Heart left ventricle (tissue), 16 donors: ENCODE data around the gene ZNF689. TPM values are rescaled to one million over a fixed set of nuclear protein-coding genes. Genes with fewer than 3 reads are reported as not detected.

Source experiments
- ATAC-seq, 4 donors: fragments of 200-7000 bp; cut with Tn5 transposase; one replicate each; pipeline ENCODE4 v1.9.1; 2020 to 2022; ENCODE audit warnings: moderate library complexity in 4 of 4, mild to moderate bottlenecking in 3 of 4, moderate number of reproducible peaks in 1 of 4
- DNase-seq, 5 donors: peaks; one replicate each; pipeline ENCODE4 v3.0.0-alpha.2; 2020
- H3K27ac ChIP-seq, 12 donors: fragments of 200-600 bp; sonication (generic) in 4 of 12; one replicate each; pipeline versions ENCODE4 v1.5.0 to v1.8.0; 2016 to 2022; ENCODE audit warnings: mild to moderate bottlenecking in 2 of 12
- H3K27me3 ChIP-seq, 9 donors: fragments of 200-600 bp; sonication (generic) in 2 of 9; one replicate each; pipeline versions ENCODE4 v1.5.1 to v1.8.0; 2016 to 2022; ENCODE audit warnings: mild to moderate bottlenecking in 3 of 9
- H3K36me3 ChIP-seq, 9 donors: fragments of 200-600 bp; sonication (generic) in 2 of 9; one replicate each; pipeline versions ENCODE4 v1.5.0 to v1.8.0; 2018 to 2022; ENCODE audit warnings: mild to moderate bottlenecking in 2 of 9
- H3K4me1 ChIP-seq, 12 donors: fragments of 200-600 bp; sonication (generic) in 4 of 12; one replicate each; pipeline versions ENCODE4 v1.5.0 to v1.8.0; 2016 to 2022; ENCODE audit warnings: mild to moderate bottlenecking in 3 of 12
- H3K4me3 ChIP-seq, 12 donors: fragments of 200-600 bp; sonication (generic) in 4 of 12; one replicate each; pipeline versions ENCODE4 v1.5.0 to v1.8.0; 2017 to 2022; ENCODE audit warnings: mild to moderate bottlenecking in 9 of 12, moderate library complexity in 4 of 12
- H3K9me3 ChIP-seq, 12 donors: fragments of 200-600 bp; sonication (generic) in 4 of 12; one replicate each; pipeline versions ENCODE4 v1.5.0 to v1.8.0; 2016 to 2022; ENCODE audit warnings: mild to moderate bottlenecking in 1 of 12
- CTCF ChIP-seq, 12 donors: fragments of 200-600 bp; sonication (generic) in 4 of 12; IDR thresholded peaks; one replicate each; pipeline versions ENCODE4 v1.5.0 to v1.8.0; 2018 to 2022; ENCODE audit warnings: antibody characterized with exemption in 12 of 12, mild to moderate bottlenecking in 5 of 12
- POLR2A ChIP-seq, 2 donors: fragments of 450-650 bp; IDR thresholded peaks; one replicate each; pipeline ENCODE4 v1.6.1; 2017; ENCODE audit warnings: antibody characterized with exemption in 2 of 2, mild to moderate bottlenecking in 2 of 2, moderate library complexity in 2 of 2
- WGBS, 4 donors: extraction: QIAGEN DNeasy Blood & Tissue Kit in 2 of 4; methylation state at CpG; one replicate each; pipeline versions ENCODE4 v1.1.5 to v1.1.7; 2013 to 2018; 5-methylcytosine and 5-hydroxymethylcytosine counted together
- intact Hi-C, 10 donors: fragments of 100-400 bp; cut with DNase I; formaldehyde crosslinking; loops; one replicate each; pipeline versions ENCODE4 v1.11.1 to v1.14.2; 2022
- polyA plus RNA-seq, 2 donors: library from polyadenylated mRNA; stranded (reverse); fragments of 200-250 nt; gene quantifications; one replicate each; pipeline ENCODE4 v1.2.3, GENCODE V29; 2013
- total RNA-seq, 9 donors: library from RNA; depleted of rRNA in 2 of 9; stranded (reverse); fragments of >200 nt in 2 of 9; fragmentation: NEBNext Ultra II Directional in 3 of 9; extraction: Animal tissue kit (Norgen Biotek cat#: 25700) in 3 of 9; gene quantifications; one replicate each; pipeline versions ENCODE4 v1.1.0 to v1.2.4, GENCODE V29; 2016 to 2023
- donor health status: ischemic (EF 13 %, LVEDD 7.1; RV severe dilation, severe dysfunction).
- donor health status: healthy with polysubstance abuse.
- donor health status: DM: no; HTN: yes; CAD: no.
- donor health status: DM: no; HTN: no; CAD: no.
- donor health status: ischemic (EF 25% LVEDD 6.9; RV normal size, moderate dysfunction).
- donor health status: ischemic (EF 25% LVEDD 5.7; RV mildly dilated, moderate dysfunction).
- donor health status: healthy.
- donor health status: DM: yes; HTN: yes; CAD: no.
- donor health status: ischemic (EF 35%, LVEDD 5.7; RV mildly dilated, moderate dysfunction).
- donor health status: nonischemic (EF 11% LVEDD 7.7; RV severe dilation, severe dysfunction).
- donor health status: DM: yes; HTN: yes; CAD: no.
- donor health status: PGD.
- donor health status: ischemic (EF 29% LVEDD 5.4; RV normal size, mild dysfunction).
- donor health status: nonischemic (EF 23%, LVEDD 6.1; RV moderate dilation, normal function).

Gene ZNF689
- total and polyA plus RNA-seq, 11 donors, result 2.7 to 7.9 (median 6.5) TPM

DNA sequence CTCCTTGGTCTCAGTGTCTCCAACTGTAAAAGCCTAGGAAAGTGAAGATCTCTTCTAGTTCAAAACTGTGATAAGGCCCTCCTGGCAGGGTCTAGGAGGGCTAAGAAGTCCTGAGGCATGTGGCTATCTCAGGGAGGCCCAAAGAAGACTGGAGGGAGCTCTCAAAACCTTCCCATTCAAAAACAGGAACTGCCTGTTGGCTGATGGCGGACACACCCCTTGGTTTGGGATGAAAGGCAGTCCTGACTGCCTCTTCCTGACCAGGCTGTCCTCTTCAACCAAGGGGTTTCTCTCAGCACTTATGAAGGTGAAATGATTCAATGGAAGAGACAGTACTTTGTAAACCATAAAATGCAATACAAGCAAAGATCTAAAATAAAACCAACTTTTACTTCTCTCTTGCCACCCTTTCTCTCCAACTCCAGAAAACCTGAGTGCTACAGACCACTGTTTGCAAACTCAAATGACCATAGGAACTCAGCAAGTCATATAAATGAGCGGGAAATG is 56.7 kb downstream of the ZNF689 start:
- TF ChIP-seq CTCF (IDR thresholded peaks at IDR 0.05) (no peak), POLR2A (IDR thresholded peaks at IDR 0.05) (no peak)
- H3K4me1 ChIP-seq, result peaks cover 0 to 77% (median 34%) of the 10 kb centered on the region in 12 donors
- WGBS, 4 donors, result 75 to 93% (median 89%) methylated on average over 2 of the region's 2 CpGs

DNA sequence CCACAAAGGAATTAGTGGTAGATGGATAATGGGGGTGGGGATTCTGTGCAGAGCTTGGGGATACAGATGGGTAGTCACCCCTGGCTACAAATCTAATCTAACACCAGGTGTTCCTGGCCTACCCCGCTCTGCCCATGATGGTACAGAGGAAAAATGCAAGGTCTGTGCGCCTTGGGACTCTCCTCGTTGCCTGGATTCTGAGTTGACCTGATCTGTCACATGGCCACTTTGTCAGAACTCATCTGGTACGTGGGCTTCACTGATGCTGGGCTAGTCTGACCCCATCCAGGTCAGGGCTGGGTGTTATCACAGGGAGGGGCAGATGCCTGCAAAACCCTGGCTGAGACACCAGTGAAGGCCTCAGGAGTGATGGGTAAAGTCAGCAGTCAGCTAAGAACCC is 57.2 kb downstream of the ZNF689 start:
- TF ChIP-seq POLR2A (IDR thresholded peaks at IDR 0.05) (no peak), CTCF (IDR thresholded peaks at IDR 0.05) (no peak)
- no peak for ATAC-seq
- WGBS, 4 donors, result 70 to 81% (median 76%) methylated on average over 4 of the region's 4 CpGs; no CpG with 5 or more reads in 1 of the 4 donors
- Histone ChIP-seq H3K4me1 (peaks cover 0 to 82% (median 34%) of the 10 kb centered on the region in 12 donors), H3K4me3 (no peak overlapping the region), H3K9me3 (no peaks in the 10 kb centered on the region), H3K27me3 (no peaks in the 10 kb centered on the region), H3K27ac (peak overlapping the region in 5 of 12 donors; percentile 6 to 71 (median 25)), H3K36me3 (peaks cover 0 to 31% (median 21%) of the 10 kb centered on the region in 9 donors)
- intact Hi-C loops, result no loop called here
- no peak for DNase-seq

More for the DNA sequence above, 56.7 kb downstream of the ZNF689 start:
- H3K4me3 ChIP-seq, result no peak overlapping the region
- intact Hi-C loops, result no loop called here
- H3K36me3 ChIP-seq, result peaks cover 0 to 31% (median 21%) of the 10 kb centered on the region in 9 donors
- peak overlapping the region in 4 of 12 donors; percentile 6 to 71 (median 26) for H3K27ac ChIP-seq
- DNase-seq, result no peak
- no peaks in the 10 kb centered on the region for H3K9me3 ChIP-seq
- H3K27me3 ChIP-seq, result no peaks in the 10 kb centered on the region
- no peak for ATAC-seq

Other genes with a start within 250 kb of the ZNF689 start
- 10 to 100 TPM; 16.9 to 33.2 (median 24.2) TPM for gene TBC1D10B, start 239.9 kb downstream of the ZNF689 start, total RNA-seq
- 10 to 100 TPM; 18.1 to 40.0 TPM for gene TBC1D10B, start 239.9 kb downstream of the ZNF689 start, polyA plus RNA-seq
- not detected for gene MYL11, start 235.6 kb downstream of the ZNF689 start, total RNA-seq
- not detected for gene MYL11, start 235.6 kb downstream of the ZNF689 start, polyA plus RNA-seq
- gene SEPTIN1, start 227.8 kb downstream of the ZNF689 start, total RNA-seq, result 1 to 10 TPM in 6 of 9 donors, under 1 TPM in 2, not detected in 1; 0.67 to 9.2 (median 1.5) TPM
- 1 to 10 TPM in 1 of 2 donors, under 1 TPM in 1; 0.44 to 2.4 TPM for gene SEPTIN1, start 227.8 kb downstream of the ZNF689 start, polyA plus RNA-seq
- 10 to 100 TPM in 1 of 9 donors, 1 to 10 TPM in 8; 4.1 to 10.3 (median 5.9) TPM for gene ZNF48, start 215.0 kb downstream of the ZNF689 start, total RNA-seq
- gene ZNF48, start 215.0 kb downstream of the ZNF689 start, polyA plus RNA-seq, result 10 to 100 TPM in 1 of 2 donors, 1 to 10 TPM in 1; 3.1 to 11.0 TPM
- 10 to 100 TPM in 2 of 9 donors, 1 to 10 TPM in 7; 4.8 to 18.8 (median 6.8) TPM for gene ZNF771, start 202.8 kb downstream of the ZNF689 start, total RNA-seq
- 10 to 100 TPM in 1 of 2 donors, 1 to 10 TPM in 1; 4.4 to 13.6 TPM for gene ZNF771, start 202.8 kb downstream of the ZNF689 start, polyA plus RNA-seq
- 10 to 100 TPM; 18.9 to 32.6 (median 28.4) TPM for gene DCTPP1, start 180.4 kb downstream of the ZNF689 start, total RNA-seq
- 10 to 100 TPM; 13.8 to 68.7 TPM for gene DCTPP1, start 180.4 kb downstream of the ZNF689 start, polyA plus RNA-seq
- 10 to 100 TPM; 15.1 to 46.2 (median 30.0) TPM for gene SEPHS2, start 164.5 kb downstream of the ZNF689 start, total RNA-seq
- gene SEPHS2, start 164.5 kb downstream of the ZNF689 start, polyA plus RNA-seq, result 10 to 100 TPM; 18.9 to 62.8 TPM
- gene ITGAL, start 137.6 kb downstream of the ZNF689 start, total RNA-seq, result 10 to 100 TPM in 2 of 9 donors, 1 to 10 TPM in 4, under 1 TPM in 3; 0.25 to 29.5 (median 1.8) TPM
- gene ITGAL, start 137.6 kb downstream of the ZNF689 start, polyA plus RNA-seq, result 1 to 10 TPM in 1 of 2 donors, under 1 TPM in 1; 0.47 to 1.3 TPM
- 10 to 100 TPM; 38.9 to 67.0 (median 47.8) TPM for gene ZNF768, start 83.8 kb downstream of the ZNF689 start, total RNA-seq
- 10 to 100 TPM; 60.9 to 88.2 TPM for gene ZNF768, start 83.8 kb downstream of the ZNF689 start, polyA plus RNA-seq
- 10 to 100 TPM in 5 of 9 donors, 1 to 10 TPM in 4; 8.6 to 15.2 (median 10.5) TPM for gene ZNF747, start 75.5 kb downstream of the ZNF689 start, total RNA-seq
- 1 to 10 TPM; 8.9 to 9.5 TPM for gene ZNF747, start 75.5 kb downstream of the ZNF689 start, polyA plus RNA-seq
- 10 to 100 TPM in 6 of 9 donors, 1 to 10 TPM in 3; 8.5 to 17.2 (median 12.3) TPM for gene ZNF764, start 52.0 kb downstream of the ZNF689 start, total RNA-seq
- 1 to 10 TPM; 7.4 to 8.7 TPM for gene ZNF764, start 52.0 kb downstream of the ZNF689 start, polyA plus RNA-seq
- 10 to 100 TPM in 8 of 9 donors, 1 to 10 TPM in 1; 10.0 to 14.3 (median 11.6) TPM for gene ZNF688, start 38.7 kb downstream of the ZNF689 start, total RNA-seq
- 10 to 100 TPM in 1 of 2 donors, 1 to 10 TPM in 1; 7.6 to 15.7 TPM for gene ZNF688, start 38.7 kb downstream of the ZNF689 start, polyA plus RNA-seq
- gene ZNF785, start 24.7 kb downstream of the ZNF689 start, total RNA-seq, result 10 to 100 TPM in 1 of 9 donors, 1 to 10 TPM in 8; 2.9 to 10.9 (median 4.8) TPM
- 1 to 10 TPM; 3.0 to 4.5 TPM for gene ZNF785, start 24.7 kb downstream of the ZNF689 start, polyA plus RNA-seq
- 10 to 100 TPM; 12.3 to 26.6 (median 20.2) TPM for gene PRR14, start 40.6 kb upstream of the ZNF689 start, total RNA-seq
- gene PRR14, start 40.6 kb upstream of the ZNF689 start, polyA plus RNA-seq, result 10 to 100 TPM; 22.9 to 25.0 TPM
- 10 to 100 TPM; 16.3 to 38.3 (median 31.9) TPM for gene FBRS, start 48.0 kb upstream of the ZNF689 start, total RNA-seq
- 10 to 100 TPM; 27.2 to 38.1 TPM for gene FBRS, start 48.0 kb upstream of the ZNF689 start, polyA plus RNA-seq
- 10 to 100 TPM; 30.2 to 51.2 (median 44.7) TPM for gene SRCAP, start 88.8 kb upstream of the ZNF689 start, total RNA-seq
- gene SRCAP, start 88.8 kb upstream of the ZNF689 start, polyA plus RNA-seq, result 10 to 100 TPM; 22.9 to 23.8 TPM
- gene PHKG2, start 138.0 kb upstream of the ZNF689 start, total RNA-seq, result 10 to 100 TPM; 13.5 to 26.7 (median 17.9) TPM
- 10 to 100 TPM; 19.5 to 37.7 TPM for gene PHKG2, start 138.0 kb upstream of the ZNF689 start, polyA plus RNA-seq
- gene CFAP119, start 151.7 kb upstream of the ZNF689 start, total RNA-seq, result 1 to 10 TPM in 4 of 9 donors, under 1 TPM in 5; 0.48 to 1.8 (median 0.95) TPM
- gene CFAP119, start 151.7 kb upstream of the ZNF689 start, polyA plus RNA-seq, result 1 to 10 TPM; 1.4 to 2.1 TPM
- gene RNF40, start 151.9 kb upstream of the ZNF689 start, total RNA-seq, result 10 to 100 TPM; 29.3 to 62.0 (median 50.3) TPM
- gene RNF40, start 151.9 kb upstream of the ZNF689 start, polyA plus RNA-seq, result 10 to 100 TPM; 31.3 to 66.9 TPM
- gene ZNF629, start 176.8 kb upstream of the ZNF689 start, total RNA-seq, result 10 to 100 TPM; 14.3 to 30.9 (median 22.7) TPM
- 10 to 100 TPM; 11.2 to 14.9 TPM for gene ZNF629, start 176.8 kb upstream of the ZNF689 start, polyA plus RNA-seq